Colon (tissue), 2 donors: ENCODE data around the gene NCKAP1.
A peak's percentile ranks its signal among the peaks of the same experiment; 100 is the strongest.
"Not testable (repeated sequence)": the region's sequence is repeated elsewhere in the genome, so short reads cannot be mapped to it uniquely, and the experiment has no call there.

ENCODE experiments used
- FAIRE-seq: peaks from 2 replicates; lab custom pipeline; 2012; peaks lifted over from hg19 to GRCh38; lab: Jason Lieb, UNC
- donor health status: control.
- donor health status: control.

The NCKAP1 gene

GRCh38 chr2:183037553-183038340 lies 510 bp downstream of the NCKAP1 start:
- no peak for FAIRE-seq

DNA sequence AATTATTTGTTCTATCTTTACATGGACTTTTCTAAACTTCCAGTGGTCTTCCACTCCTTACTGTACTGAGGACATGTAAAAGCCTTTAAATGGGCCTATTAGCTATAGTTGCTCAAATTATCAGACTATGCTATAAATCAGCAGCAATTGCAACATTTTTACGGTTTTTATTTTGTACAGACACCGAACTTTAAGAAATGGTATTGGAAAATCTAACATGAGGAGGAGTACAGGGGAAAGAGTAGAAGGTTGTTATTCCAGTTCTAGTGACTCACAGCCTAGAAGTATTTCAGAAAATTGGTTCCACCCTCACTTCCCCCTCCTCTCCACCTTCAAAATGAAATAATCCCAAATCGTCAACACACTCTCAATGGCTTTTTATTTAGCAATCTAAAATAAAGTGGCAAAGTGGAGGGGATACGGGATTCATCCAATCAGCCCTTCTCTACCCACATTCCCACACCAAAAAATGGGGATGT lies 1.1 kb downstream of the NCKAP1 start:
- FAIRE-seq: no peak

DNA sequence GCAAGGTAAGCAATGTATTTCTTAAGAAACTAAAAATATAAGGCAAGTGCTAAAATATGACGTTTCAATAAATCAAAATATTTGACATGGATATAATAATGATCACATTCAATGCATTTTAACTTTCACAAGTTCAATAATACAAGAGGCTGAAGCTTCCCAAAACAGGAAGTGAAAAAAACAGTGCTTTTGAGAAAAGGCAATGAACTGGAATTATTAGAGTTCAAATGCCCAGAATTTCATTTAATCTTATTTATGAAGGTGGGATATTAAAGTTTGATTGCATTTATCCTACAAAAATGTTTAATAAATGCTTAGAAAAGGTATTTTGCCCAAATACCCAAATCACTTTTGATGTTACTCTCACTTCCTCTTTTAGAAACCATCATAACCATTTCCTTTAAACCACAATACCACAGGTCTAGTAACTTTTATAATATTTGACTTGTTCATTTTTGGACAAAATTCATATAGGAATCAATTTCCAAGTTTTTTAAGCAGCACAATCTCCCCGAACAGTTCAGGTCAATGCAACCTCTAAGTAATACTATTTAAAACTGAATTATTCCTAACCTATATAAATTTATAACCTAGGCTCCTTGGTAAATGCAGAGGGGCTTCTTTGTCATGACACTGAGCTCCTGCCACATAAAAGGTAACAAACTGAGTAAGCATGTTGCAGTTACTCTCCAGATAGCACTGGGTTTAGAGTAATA lies 2.1 kb downstream of the NCKAP1 start:
- peak; percentile 68 for FAIRE-seq

- FAIRE-seq: peak; percentile 33
Observed at GRCh38 chr2:183035298-183035953, 2.8 kb downstream of the NCKAP1 start.

DNA sequence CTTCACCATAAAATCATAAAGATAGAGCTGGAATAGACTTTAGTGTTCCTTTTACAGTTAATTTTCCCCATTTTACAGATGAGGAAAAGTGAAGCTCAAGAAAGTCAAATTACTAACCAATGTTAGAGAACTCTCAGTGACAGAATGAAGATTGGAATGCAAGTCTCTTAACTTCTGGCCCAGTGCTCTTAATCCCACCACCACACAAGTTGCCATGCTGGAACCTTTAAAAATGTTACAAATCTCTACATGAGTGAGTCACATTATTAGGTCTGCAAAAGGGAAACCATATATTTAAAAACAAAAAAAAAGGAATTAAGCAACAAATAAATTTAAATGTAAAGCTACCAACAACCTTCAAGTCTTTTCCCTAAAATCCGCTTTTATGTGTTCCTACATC lies 3.5 kb downstream of the NCKAP1 start:
- no peak for FAIRE-seq

DNA sequence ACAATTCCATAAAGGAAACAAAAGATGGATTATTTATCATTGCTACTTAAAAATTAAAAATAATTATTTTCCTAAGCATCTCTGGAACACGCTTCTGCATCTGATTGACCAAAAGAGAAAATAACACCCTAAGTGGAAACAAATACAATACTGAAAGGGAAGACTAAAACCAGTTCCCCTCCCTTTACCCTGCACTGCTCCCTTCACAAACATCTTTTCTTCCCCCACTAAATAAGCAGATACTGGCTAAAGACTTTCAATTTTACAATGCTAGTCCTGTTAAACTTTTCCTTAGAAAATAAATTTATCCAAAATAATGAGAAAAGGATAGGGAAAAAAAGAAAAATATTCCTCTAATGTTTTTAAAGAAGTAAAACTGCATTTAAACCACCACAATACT lies 4.3 kb downstream of the NCKAP1 start:
- FAIRE-seq: no peak

- FAIRE-seq: no peak
Observed at GRCh38 chr2:183031911-183032794, 6.1 kb downstream of the NCKAP1 start.

DNA sequence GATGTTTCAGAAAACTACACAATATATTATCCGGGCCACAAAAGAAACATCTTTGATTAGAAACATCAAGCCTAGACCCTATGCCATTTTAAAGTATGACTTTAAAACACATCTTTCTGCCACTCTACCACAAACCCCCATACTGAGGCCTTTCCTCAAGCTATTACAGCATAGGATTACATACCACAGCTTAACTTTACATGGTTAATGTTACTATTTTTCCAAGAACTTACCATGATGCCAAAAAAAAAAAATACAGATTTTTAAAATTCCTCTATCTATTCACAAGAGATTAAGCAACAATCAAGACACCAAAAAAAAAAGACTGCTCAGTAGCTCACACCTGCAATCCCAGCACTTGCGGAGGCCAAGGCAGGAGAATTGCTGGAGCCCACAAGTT lies 9.0 kb downstream of the NCKAP1 start:
- FAIRE-seq: no peak

GRCh38 chr2:183028108-183028507 lies 10.1 kb downstream of the NCKAP1 start:
- no peak for FAIRE-seq

DNA sequence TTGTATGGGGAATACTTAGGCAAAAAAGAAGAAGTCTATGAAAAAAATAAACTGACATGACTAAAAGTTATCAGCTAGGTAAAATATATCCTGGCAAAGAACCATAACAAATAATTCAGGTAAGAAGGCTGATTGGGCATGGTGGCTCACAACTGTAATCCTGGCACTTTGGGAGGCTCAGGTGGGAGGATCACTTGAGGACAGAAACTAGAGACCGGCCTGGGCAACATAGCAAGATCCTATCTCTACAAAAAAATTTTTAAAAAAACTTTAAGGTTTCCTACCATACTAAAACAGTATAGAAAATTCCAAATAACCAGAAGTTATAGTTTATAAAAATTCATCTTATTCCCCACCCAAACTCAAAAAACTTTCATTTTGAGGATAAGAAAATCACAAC lies 10.8 kb downstream of the NCKAP1 start:
- no peak for FAIRE-seq

DNA sequence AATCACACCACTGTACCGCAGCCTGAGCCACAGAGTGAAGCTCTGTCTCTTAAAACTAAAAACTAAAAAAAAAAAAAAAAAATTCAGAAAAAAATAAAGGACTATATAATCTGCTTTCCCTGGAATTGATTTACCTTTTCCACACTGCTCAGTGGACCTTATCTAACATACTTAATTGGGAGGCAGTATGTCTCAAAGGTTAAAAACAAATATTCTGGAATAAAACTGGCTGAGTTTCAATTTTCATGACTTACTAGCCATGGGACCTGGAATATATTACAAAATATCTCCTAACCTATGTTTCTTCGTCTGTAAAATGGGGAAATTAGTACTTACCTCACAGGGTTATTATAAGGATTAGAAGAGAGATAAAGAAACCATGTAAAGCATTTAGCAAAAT lies 11.8 kb downstream of the NCKAP1 start:
- FAIRE-seq: no peak

GRCh38 chr2:183025993-183026392 lies 12.3 kb downstream of the NCKAP1 start:
- FAIRE-seq: no peak

DNA sequence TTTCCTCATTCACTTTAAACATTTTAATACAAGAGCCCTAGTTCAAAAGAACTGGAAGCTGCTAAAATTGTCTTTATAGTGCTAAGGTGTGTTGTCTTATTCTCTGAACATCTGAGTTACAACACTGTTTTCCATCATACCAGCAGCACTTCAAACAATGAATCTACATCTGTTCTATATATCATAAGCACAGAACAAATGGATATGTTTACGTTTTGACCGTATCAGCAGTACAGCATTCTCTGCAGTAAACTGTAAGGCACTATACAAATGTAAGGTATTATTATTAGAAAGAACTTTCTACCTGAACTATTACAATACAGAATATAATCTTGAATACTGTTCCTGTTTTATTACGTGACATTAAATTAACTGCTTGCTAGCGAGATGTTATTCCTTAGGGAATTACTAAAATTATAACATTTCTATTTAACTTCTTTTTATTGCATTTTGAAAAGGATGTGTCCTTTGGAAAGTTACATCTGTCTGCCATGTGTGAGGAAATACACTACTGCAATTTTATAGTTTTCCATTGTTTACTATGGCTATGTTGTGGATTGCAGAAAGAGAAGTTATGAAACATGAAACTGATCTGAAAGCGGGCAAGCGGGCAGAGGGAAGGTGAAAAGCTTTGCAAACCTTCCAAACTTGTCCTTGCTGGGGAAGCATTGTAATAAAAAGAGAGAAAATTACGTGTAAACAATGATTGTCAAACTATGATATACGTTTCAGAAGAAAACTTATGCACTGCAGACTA lies 13.7 kb downstream of the NCKAP1 start:
- FAIRE-seq: no peak

DNA sequence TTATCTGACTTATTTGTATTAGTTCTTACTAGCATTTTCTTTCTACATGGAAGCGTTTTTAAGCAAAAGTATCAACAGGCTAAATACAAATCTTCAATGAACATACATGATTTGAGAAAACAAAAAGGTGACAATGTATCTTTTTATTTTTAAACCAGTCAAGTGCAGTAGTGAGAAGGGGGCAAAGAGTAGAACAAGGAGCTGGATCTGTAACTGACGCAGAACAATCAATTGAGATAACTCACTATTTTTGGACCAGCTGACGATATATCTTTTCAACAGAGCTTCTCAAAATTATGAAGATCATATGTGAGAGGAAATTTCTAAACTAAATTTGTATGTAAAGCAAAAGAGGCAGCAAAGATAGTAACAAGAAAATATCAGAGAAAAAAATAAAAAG lies 15.5 kb downstream of the NCKAP1 start:
- FAIRE-seq: no peak

DNA sequence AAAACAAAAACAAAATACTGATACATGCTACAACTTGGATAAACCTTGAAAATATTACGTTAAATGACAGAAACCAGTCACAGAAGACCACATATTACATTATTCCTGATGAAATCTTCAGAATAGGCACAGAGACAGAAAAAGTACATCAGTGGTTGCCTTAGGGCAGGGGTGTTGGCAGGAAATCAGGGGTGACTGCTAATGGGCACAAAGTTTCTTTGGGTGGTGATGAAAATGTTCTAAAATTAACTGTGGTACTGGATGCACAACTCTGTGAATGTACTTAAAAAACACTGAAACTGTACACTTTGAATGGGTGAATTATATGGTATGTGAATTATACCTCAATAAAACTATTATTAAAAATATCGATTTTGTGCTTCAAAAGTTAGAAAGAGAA lies 16.6 kb downstream of the NCKAP1 start:
- FAIRE-seq: no peak

DNA sequence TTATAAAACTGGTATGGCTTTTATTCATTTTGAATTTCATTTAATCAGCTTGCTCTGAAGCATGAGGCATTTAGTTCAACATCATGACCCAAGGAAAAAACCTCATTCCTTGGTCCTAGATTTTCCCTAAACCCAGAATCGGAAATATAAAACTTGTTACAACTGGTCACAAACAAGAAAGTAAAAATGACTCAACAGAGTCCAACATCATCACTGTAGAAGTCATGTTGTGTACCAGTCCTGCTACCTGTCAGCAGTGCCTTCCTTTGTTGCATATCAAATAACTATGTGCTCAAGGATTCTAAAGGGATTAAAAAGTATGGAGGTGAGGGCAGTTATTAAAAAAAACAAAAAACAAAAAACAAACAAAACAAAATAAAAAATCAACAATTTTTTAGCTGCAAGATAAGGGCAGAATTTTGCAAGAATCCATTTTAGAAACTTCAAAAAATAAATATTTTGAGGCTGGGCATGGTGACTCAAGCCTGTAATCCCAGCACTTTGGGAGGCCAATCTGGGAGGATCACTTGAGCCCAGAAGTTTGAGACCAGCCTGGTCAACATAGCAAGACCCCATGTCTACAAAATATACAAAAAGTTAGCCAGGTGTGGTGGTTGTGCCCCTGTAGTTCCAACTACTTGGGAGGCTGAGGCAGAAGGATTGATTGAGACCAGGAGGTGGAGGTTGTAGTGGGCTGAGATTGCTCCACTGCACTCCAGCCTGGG lies 18.4 kb downstream of the NCKAP1 start:
- no peak for FAIRE-seq

DNA sequence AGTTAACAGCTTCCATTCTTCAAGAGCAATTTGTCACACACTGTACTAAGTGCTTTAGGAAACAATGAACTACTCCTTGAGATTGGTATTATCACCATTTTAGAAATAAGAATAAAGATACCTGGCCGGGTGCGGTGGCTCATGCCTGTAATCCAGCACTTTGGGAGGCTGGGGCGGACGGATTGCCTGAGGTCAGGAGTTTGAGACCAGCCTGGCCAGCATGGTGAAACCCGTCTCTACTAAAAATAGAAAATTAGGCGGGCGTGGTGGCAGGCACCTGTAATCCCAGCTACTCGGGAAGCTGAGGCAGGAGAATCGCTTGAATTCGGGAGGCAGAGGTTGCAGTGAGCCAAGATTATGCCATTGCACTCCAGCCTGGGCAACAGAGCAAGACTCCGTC lies 20.4 kb downstream of the NCKAP1 start:
- FAIRE-seq: not testable (repeated sequence)

DNA sequence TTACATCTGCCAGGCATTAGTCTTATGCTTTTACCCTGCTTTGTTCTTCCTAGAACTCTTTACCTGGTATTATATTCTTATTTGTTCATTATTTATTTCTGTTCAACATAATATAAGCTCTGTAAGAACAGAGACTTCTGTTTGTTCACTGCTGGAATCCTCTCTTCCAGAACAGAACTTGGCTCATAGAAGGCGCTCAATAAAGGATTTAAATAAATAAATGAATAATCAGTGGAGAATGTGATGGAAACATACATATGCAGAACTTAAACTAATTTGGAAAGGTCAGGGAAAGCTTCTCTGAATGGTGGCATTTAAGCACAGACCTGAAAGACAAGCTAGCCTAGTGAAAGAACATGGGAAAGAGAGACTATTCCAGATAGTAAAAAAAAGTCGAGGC lies 24.3 kb downstream of the NCKAP1 start:
- FAIRE-seq: no peak

- no peak for FAIRE-seq
Observed at GRCh38 chr2:183011743-183012142, 26.5 kb downstream of the NCKAP1 start.

DNA sequence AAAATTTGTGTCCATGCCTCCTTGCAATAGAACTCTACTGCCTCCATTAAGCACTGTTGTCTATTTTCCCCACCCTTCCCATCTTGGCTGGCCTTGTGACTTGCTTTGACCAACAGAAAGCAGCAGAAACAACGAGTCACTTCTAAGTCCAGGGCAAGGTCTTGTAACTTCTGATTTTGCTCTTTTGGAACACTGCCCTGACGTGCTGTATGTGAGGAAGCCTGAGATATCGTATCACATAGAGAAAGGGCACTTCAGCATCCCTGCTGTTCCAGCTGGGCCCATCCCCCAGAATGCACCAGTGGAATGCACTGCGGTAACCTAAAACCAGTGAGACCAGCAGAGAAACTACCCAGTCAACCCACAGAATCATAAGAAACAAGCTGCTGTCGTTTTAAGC lies 28.1 kb downstream of the NCKAP1 start:
- no peak for FAIRE-seq
